ENCODE data around the gene SPPL2C.
"Not testable (repeated sequence)": the region's sequence is repeated elsewhere in the genome, so short reads cannot be mapped to it uniquely, and the experiment has no call there.

The SPPL2C gene

GRCh38 chr17:45857977-45858708 lies 13.5 kb downstream of the SPPL2C start:
- H3K4me3 ChIP-seq (IDR thresholded peaks at IDR 0.05; ENCODE audit: insufficient read depth, low read depth, low read length) = no peak overlapping the region
- no peaks in the 10 kb centered on the region for H3K36me3 ChIP-seq (ENCODE audit: insufficient read depth)
- no peak overlapping the region for H2AFZ ChIP-seq (ENCODE audit: low read depth)
- H3K4me1 ChIP-seq (ENCODE audit: low read depth, poor library complexity, severe bottlenecking) = no peaks in the 10 kb centered on the region
- H3K27ac ChIP-seq = no peak overlapping the region
- no peaks in the 10 kb centered on the region; the same call in 1 of the 2 replicates for H3K27me3 ChIP-seq (ENCODE audit: insufficient read depth, low read depth)
- H3K9ac ChIP-seq = no peak overlapping the region
- no peaks in the 10 kb centered on the region for H3K79me2 ChIP-seq (ENCODE audit: insufficient read depth, low read depth)
- no peak for TF ChIP-seq CTCF (conservative IDR thresholded peaks at IDR 0.05; ENCODE audit: low read depth, low read length)
- H4K20me1 ChIP-seq (ENCODE audit: insufficient read depth) = no peaks in the 10 kb centered on the region
- H3K4me2 ChIP-seq = no peak overlapping the region

- Histone ChIP-seq H3K27me3 (ENCODE audit: insufficient read depth, low read depth) (no peaks in the 10 kb centered on the region; the same call in 1 of the 2 replicates), H3K79me2 (ENCODE audit: insufficient read depth, low read depth) (no peaks in the 10 kb centered on the region), H3K36me3 (ENCODE audit: insufficient read depth) (no peaks in the 10 kb centered on the region), H3K4me3 (IDR thresholded peaks at IDR 0.05; ENCODE audit: insufficient read depth, low read depth, low read length) (no peak overlapping the region), H3K4me1 (ENCODE audit: low read depth, poor library complexity, severe bottlenecking) (no peaks in the 10 kb centered on the region), H3K9ac (no peak overlapping the region), H2AFZ (ENCODE audit: low read depth) (no peak overlapping the region), H4K20me1 (ENCODE audit: insufficient read depth) (no peaks in the 10 kb centered on the region), H3K4me2 (no peak overlapping the region), H3K27ac (no peak overlapping the region)
- TF ChIP-seq CTCF (conservative IDR thresholded peaks at IDR 0.05; ENCODE audit: low read depth, low read length) = no peak
Observed at GRCh38 chr17:45861165-45861564, 16.5 kb downstream of the SPPL2C start.

- not testable (repeated sequence) for H3K79me2 ChIP-seq (ENCODE audit: insufficient read depth, low read depth); H3K27me3 ChIP-seq (ENCODE audit: insufficient read depth, low read depth); H4K20me1 ChIP-seq (ENCODE audit: insufficient read depth); H3K9ac ChIP-seq; H3K27ac ChIP-seq; H3K4me2 ChIP-seq; H3K36me3 ChIP-seq (ENCODE audit: insufficient read depth); H3K4me3 ChIP-seq (IDR thresholded peaks at IDR 0.05; ENCODE audit: insufficient read depth, low read depth, low read length); H3K4me1 ChIP-seq (ENCODE audit: low read depth, poor library complexity, severe bottlenecking); H2AFZ ChIP-seq (ENCODE audit: low read depth)
Observed at GRCh38 chr17:45862127-45862526, 17.4 kb downstream of the SPPL2C start.

- H3K4me1 ChIP-seq (ENCODE audit: low read depth, poor library complexity, severe bottlenecking) = no peaks in the 10 kb centered on the region
- no peak overlapping the region for H2AFZ ChIP-seq (ENCODE audit: low read depth)
- no peak overlapping the region for H3K4me2 ChIP-seq
- no peak for TF ChIP-seq CTCF (conservative IDR thresholded peaks at IDR 0.05; ENCODE audit: low read depth, low read length)
- H3K9ac ChIP-seq = no peak overlapping the region
- no peaks in the 10 kb centered on the region for H3K79me2 ChIP-seq (ENCODE audit: insufficient read depth, low read depth)
- H3K27me3 ChIP-seq (ENCODE audit: insufficient read depth, low read depth) = no peaks in the 10 kb centered on the region; the same call in 1 of the 2 replicates
- H3K27ac ChIP-seq = no peak overlapping the region
- H3K4me3 ChIP-seq (IDR thresholded peaks at IDR 0.05; ENCODE audit: insufficient read depth, low read depth, low read length) = no peak overlapping the region
- no peaks in the 10 kb centered on the region for H4K20me1 ChIP-seq (ENCODE audit: insufficient read depth)
- no peaks in the 10 kb centered on the region for H3K36me3 ChIP-seq (ENCODE audit: insufficient read depth)
Observed at GRCh38 chr17:45863857-45864654, 19.4 kb downstream of the SPPL2C start.

- H3K27ac ChIP-seq = no peak overlapping the region
- no peak overlapping the region for H3K4me3 ChIP-seq (IDR thresholded peaks at IDR 0.05; ENCODE audit: insufficient read depth, low read depth, low read length)
- no peaks in the 10 kb centered on the region for H3K79me2 ChIP-seq (ENCODE audit: insufficient read depth, low read depth)
- H3K9ac ChIP-seq = no peak overlapping the region
- H3K36me3 ChIP-seq (ENCODE audit: insufficient read depth) = no peaks in the 10 kb centered on the region
- no peaks in the 10 kb centered on the region for H4K20me1 ChIP-seq (ENCODE audit: insufficient read depth)
- H2AFZ ChIP-seq (ENCODE audit: low read depth) = no peak overlapping the region
- no peaks in the 10 kb centered on the region; the same call in 1 of the 2 replicates for H3K27me3 ChIP-seq (ENCODE audit: insufficient read depth, low read depth)
- H3K4me1 ChIP-seq (ENCODE audit: low read depth, poor library complexity, severe bottlenecking) = peaks cover 6% of the 10 kb centered on the region
- TF ChIP-seq CTCF (conservative IDR thresholded peaks at IDR 0.05; ENCODE audit: low read depth, low read length) = no peak
- no peak overlapping the region for H3K4me2 ChIP-seq
Observed at GRCh38 chr17:45867171-45867570, 22.5 kb downstream of the SPPL2C start.

Data from KMS-11 (cell line).